Thyroid gland (tissue), 4 donors: Measurements from ENCODE around the gene POGZ. TPM values are rescaled to one million over a fixed set of nuclear protein-coding genes. Genes with fewer than 3 reads are reported as not detected.
"Not testable (repeated sequence)": the region's sequence is repeated elsewhere in the genome, so short reads cannot be mapped to it uniquely, and the experiment has no call there.

Source experiments
- DNase-seq, 2 donors: peaks; one replicate each; pipeline ENCODE4 v3.0.0-alpha.2; 2019
- H3K27ac ChIP-seq, 3 donors: fragments of 200-600 bp; sonication (generic); 1 replicate in 2 of 3; 2 replicates in 1 of 3; pipeline ENCODE4 v1.5.1; 2016 to 2019; ENCODE audit warnings: mild to moderate bottlenecking in 1 of 3, moderate library complexity in 1 of 3
- H3K27me3 ChIP-seq: fragments of 200-600 bp; sonication (generic); one replicate; pipeline ENCODE4 v1.5.1; 2019
- H3K36me3 ChIP-seq, 2 donors: fragments of 200-600 bp; sonication (generic); one replicate each; pipeline ENCODE4 v1.5.1; 2016 to 2019
- H3K4me1 ChIP-seq, 2 donors: fragments of 200-600 bp; sonication (generic); one replicate each; pipeline ENCODE4 v1.5.1; 2017 to 2019
- H3K4me3 ChIP-seq, 3 donors: fragments of 200-600 bp; sonication (generic); replicated peaks in 1 of 3; 1 replicate in 2 of 3; 2 replicates in 1 of 3; pipeline ENCODE4 v1.5.1; 2016; ENCODE audit warnings: mild to moderate bottlenecking in 1 of 3
- H3K9me3 ChIP-seq: fragments of 200-600 bp; sonication (generic); one replicate; pipeline ENCODE4 v1.5.1; 2017
- POLR2A ChIP-seq, 2 donors: fragments of 450-650 bp; IDR thresholded peaks; one replicate each; pipeline ENCODE4 v1.6.1; 2017; ENCODE audit warnings: antibody characterized with exemption in 2 of 2, mild to moderate bottlenecking in 2 of 2, moderate library complexity in 1 of 2
- WGBS, 2 donors: methylation state at CpG; one replicate each; pipeline ENCODE4 v1.1.5; 2017; 5-methylcytosine and 5-hydroxymethylcytosine counted together
- intact Hi-C: fragments of 100-400 bp; cut with DNase I; formaldehyde crosslinking; loops from one replicate; pipeline ENCODE4 v1.15.1; 2023
- total RNA-seq, 4 donors: library from RNA; depleted of rRNA; stranded (reverse); fragments of >200 nt; gene quantifications; one replicate each; pipeline ENCODE4 v1.2.3, GENCODE V29; 2016
- TF ChIP-seq, protein P1 (sequence below), 6 experiments: fragments of 200-600 bp in 3 of 6; fragments of 450-650 bp in 3 of 6; sonication (generic) in 3 of 6; IDR thresholded peaks; one replicate each; pipeline ENCODE4 v1.5.1; 2016 to 2019; ENCODE audit warnings: antibody characterized with exemption in 6 of 6, mild to moderate bottlenecking in 2 of 6, inconsistent platforms in 1 of 6, moderate library complexity in 1 of 6

The POGZ gene
- total RNA-seq, 4 donors from 2014 or later = 66.0 to 103 (median 88.3) TPM

DNA sequence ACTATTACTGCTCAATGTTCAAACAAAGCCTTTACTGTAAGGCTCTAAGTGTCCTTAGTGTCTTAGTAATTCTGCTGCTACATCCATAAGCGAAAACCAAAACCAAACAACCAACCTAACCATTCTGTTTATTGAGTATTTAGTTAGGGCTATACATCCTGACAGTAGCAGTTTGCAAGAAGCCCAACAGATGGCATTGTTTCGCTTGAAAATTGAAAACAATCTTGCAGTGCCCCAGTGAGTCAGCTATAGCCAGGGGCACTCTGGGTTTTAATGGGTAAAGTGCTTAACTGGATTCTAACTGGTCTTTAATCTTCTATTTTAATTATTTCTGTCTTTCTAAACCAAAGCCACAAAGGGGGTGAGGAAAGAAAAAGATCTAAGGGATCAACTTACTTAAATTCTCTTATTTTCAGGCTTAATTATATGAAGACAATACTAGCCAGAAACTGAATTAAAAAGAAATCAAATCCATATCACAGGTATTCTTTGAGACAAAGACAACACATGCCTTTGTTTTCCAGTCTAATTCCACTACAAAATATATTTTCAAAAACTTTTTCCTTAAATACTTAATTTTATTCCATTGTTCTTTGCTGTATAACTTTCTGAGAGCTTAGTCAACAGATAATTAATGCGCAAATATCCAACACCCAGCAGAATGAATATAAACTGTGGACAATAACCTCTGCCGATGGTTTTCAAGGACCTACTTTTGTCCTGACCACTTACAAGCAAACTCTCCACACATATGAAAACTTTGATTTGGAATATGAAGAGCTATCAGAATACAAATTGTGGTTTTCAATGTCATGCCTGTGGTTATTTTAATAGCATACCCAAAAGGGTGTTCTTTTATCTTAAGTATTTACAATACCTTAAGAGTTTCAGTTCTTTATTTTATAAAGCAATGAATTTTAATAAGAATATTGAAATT lies 15.2 kb downstream of the POGZ start:
- DNase-seq = peak; percentile 53 to 54

DNA sequence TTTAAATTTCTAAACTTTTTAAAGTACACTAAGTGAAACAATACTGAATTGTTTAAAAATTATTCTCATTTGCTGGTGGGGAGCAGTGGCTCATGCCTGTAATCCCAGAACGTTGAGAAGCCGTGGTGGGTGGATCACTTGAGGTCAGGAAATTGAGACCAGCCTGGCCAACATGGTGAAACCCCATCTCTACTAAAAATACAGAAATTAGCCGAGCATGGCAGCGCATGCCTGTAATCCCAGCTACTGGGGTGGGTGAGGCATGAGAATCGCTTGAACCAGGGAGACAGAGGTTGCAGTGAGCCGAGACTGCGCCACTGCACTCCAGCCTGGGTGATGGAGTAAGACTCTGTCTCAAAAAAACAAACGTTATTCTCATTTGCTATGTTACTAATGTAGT lies 21.9 kb downstream of the POGZ start:
- H3K36me3 ChIP-seq, H3K27me3 ChIP-seq, H3K4me3 ChIP-seq, intact Hi-C loops, H3K9me3 ChIP-seq: not testable (repeated sequence)
- DNase-seq = peak; percentile 77 to 81
- H3K27ac ChIP-seq = peak overlapping the region in 2 of 3 donors; percentile 2 to 26
- 23 to 31% methylated on average over 8 of the region's 8 CpGs for WGBS, 2 donors
- peaks cover 19 to 37% of the 10 kb centered on the region in 2 donors for H3K4me1 ChIP-seq

More for the DNA sequence above, 15.2 kb downstream of the POGZ start:
- peaks cover 16 to 33% of the 10 kb centered on the region in 2 donors for H3K4me1 ChIP-seq
- H3K4me3 ChIP-seq = no peak overlapping the region
- H3K36me3 ChIP-seq = no peaks in the 10 kb centered on the region
- TF ChIP-seq, protein P1, sequence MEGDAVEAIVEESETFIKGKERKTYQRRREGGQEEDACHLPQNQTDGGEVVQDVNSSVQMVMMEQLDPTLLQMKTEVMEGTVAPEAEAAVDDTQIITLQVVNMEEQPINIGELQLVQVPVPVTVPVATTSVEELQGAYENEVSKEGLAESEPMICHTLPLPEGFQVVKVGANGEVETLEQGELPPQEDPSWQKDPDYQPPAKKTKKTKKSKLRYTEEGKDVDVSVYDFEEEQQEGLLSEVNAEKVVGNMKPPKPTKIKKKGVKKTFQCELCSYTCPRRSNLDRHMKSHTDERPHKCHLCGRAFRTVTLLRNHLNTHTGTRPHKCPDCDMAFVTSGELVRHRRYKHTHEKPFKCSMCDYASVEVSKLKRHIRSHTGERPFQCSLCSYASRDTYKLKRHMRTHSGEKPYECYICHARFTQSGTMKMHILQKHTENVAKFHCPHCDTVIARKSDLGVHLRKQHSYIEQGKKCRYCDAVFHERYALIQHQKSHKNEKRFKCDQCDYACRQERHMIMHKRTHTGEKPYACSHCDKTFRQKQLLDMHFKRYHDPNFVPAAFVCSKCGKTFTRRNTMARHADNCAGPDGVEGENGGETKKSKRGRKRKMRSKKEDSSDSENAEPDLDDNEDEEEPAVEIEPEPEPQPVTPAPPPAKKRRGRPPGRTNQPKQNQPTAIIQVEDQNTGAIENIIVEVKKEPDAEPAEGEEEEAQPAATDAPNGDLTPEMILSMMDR (IDR thresholded peaks at IDR 0.05) = peak; percentile 26 to 78 (median 72)
- no peak for TF ChIP-seq POLR2A (IDR thresholded peaks at IDR 0.05)
- no peaks in the 10 kb centered on the region for H3K9me3 ChIP-seq
- H3K27me3 ChIP-seq = no peaks in the 10 kb centered on the region
- whole genome bisulfite sequencing, 2 donors = 49 to 50% methylated on average over 4 of the region's 4 CpGs
- H3K27ac ChIP-seq = peak overlapping the region in 2 of 3 donors; percentile 9 to 55
- intact Hi-C loops = loop anchor here (10.0 kb wide), 1 partner anchor 291 kb away; no protein-coding TSS in a partner anchor

DNA sequence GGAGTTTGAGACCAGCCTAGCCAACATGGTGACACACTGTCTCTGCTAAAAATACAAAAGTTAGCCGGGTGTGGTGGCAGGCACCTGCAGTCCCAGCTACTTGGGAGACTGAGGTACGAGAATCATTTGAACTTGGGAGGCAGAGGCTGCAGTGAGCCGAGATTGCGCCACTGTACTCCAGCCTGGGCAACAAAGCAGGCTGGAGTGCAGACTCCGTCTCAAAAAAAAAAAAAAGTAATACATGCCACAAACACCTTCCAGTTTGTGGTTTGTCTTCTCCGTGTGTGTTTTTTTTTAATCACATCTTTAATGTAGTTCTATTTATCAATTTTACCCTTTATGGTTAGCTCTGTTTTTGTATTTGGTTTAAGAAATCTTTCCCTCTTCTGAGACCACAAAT lies 22.3 kb downstream of the POGZ start:
- H3K27ac ChIP-seq = peak overlapping the region in 2 of 3 donors; percentile 2 to 26
- TF ChIP-seq, protein P1 (IDR thresholded peaks at IDR 0.05) = no peak
- no peak for TF ChIP-seq POLR2A (IDR thresholded peaks at IDR 0.05)
- 73 to 76% methylated on average over 6 of the region's 6 CpGs for WGBS, 2 donors
- H3K36me3 ChIP-seq = no peaks in the 10 kb centered on the region
- no peak overlapping the region for H3K4me3 ChIP-seq
- peaks cover 19 to 37% of the 10 kb centered on the region in 2 donors for H3K4me1 ChIP-seq
- H3K27me3 ChIP-seq = no peaks in the 10 kb centered on the region
- DNase-seq = no peak
- H3K9me3 ChIP-seq = no peaks in the 10 kb centered on the region
- intact Hi-C loops = no loop called here

DNA sequence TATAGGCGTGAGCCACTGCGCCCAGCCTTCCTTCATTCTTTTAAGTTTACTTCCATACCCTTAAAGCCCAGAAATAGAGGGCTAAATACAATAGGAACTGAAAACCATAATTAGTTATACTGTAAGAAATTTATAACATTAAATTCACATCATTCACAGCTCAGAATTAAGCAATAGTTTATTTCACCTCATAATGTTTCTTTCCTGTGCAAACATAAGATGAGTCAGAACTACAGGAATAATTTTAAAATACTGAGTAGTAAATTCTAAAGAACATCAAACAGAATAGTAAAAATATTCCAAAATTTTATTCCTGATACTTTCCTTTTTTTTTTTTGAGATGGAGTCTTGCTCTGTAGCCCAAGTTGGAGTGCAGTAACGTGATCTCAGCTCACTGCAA lies 24.1 kb downstream of the POGZ start:
- WGBS, 2 donors = 94 to 97% methylated on average over 3 of the region's 3 CpGs
- TF ChIP-seq, protein P1 (IDR thresholded peaks at IDR 0.05) = no peak
- no peak for TF ChIP-seq POLR2A (IDR thresholded peaks at IDR 0.05)
- Histone ChIP-seq H3K36me3 (no peaks in the 10 kb centered on the region), H3K27ac (no peak overlapping the region), H3K4me1 (peaks cover 16 to 30% of the 10 kb centered on the region in 2 donors), H3K27me3 (no peaks in the 10 kb centered on the region), H3K4me3 (no peak overlapping the region), H3K9me3 (no peaks in the 10 kb centered on the region)
- no peak for DNase-seq
- intact Hi-C loops = no loop called here

DNA sequence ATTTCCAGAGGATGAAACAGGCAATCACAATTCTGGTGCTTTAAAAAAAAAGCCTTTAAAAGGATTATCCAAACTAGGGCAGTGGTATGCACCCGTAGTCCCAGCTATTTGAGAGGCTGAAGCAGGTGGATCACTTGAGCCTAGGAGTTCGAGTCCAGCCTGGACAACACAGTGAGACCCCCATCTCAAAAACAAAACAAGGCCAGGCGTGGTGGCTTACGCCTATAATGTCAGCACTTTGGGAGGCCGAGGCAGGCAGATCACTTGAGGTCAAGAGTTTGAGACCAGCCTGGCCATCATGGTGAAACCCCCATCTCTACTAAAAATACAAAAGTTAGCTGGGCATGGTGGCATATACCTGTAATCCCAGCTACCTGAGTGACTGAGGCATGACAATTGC lies 25.5 kb downstream of the POGZ start:
- H3K4me3 ChIP-seq, DNase-seq, H3K36me3 ChIP-seq, H3K9me3 ChIP-seq, intact Hi-C loops, H3K27ac ChIP-seq, H3K27me3 ChIP-seq: not testable (repeated sequence)
- H3K4me1 ChIP-seq = peaks cover 16 to 32% of the 10 kb centered on the region in 2 donors
- 97 to 98% methylated on average over 5 of the region's 5 CpGs for WGBS, 2 donors

DNA sequence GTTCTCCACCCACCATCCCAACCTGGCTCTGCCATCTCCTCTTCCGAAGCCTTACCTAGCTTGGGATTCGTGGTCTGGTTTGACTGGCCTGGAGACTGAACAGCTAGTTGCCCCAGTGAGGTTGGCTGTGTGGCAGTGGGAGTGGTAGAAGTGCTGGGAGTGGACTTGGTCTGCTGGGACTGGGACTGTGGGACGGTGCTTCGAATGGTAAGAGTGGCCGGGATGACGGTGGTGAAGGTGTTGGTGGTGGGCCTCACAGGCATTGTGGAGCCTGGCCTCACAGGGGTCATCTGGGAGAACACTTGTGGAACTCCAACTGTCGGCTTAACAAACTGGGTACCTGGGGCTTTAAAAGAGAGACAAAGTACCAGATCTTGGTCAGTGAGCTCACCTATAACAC lies 31.2 kb downstream of the POGZ start:
- intact Hi-C loops = no loop called here
- no peak overlapping the region for H3K27ac ChIP-seq
- DNase-seq = no peak
- H3K27me3 ChIP-seq = no peaks in the 10 kb centered on the region
- H3K4me1 ChIP-seq = peaks cover 6 to 22% of the 10 kb centered on the region in 2 donors
- TF ChIP-seq POLR2A (IDR thresholded peaks at IDR 0.05) = no peak
- TF ChIP-seq, protein P1 (IDR thresholded peaks at IDR 0.05) = no peak
- peaks cover 32 to 40% of the 10 kb centered on the region in 2 donors for H3K36me3 ChIP-seq
- H3K9me3 ChIP-seq = no peaks in the 10 kb centered on the region
- H3K4me3 ChIP-seq = no peak overlapping the region
- WGBS, 2 donors = 93 to 98% methylated on average over 7 of the region's 7 CpGs
